GM23338 (cell line): ENCODE results near the gene SNRNP35. TPM values are rescaled to one million over a fixed set of nuclear protein-coding genes. Genes with fewer than 3 reads are reported as not detected.

Experiments
- ATAC-seq: fragments of 200-7000 bp; cut with Tn5 transposase; 3 replicates; pipeline ENCODE4 v1.9.1; 2020
- DNase-seq: peaks from one replicate; pipeline ENCODE4 v3.0.0-alpha.2; 2015; ENCODE audit warnings: low spot score
- H2AFZ ChIP-seq: fragments of 200-600 bp; sonication (generic); 2 replicates; pipeline ENCODE4 v1.8.0; 2016; ENCODE audit warnings: antibody characterized with exemption, mild to moderate bottlenecking, moderate library complexity
- H3F3A ChIP-seq: fragments of 200-600 bp; sonication (generic); replicated peaks from 2 replicates; pipeline ENCODE4 v1.8.0; 2017; ENCODE audit warnings: antibody characterized with exemption, mixed run types, low read depth
- H3K27ac ChIP-seq: fragments of 200-600 bp; sonication (generic); 2 replicates; pipeline ENCODE4 v1.6.1; 2016; ENCODE audit warnings: low read depth
- H3K27me3 ChIP-seq: fragments of 200-600 bp; sonication (generic); 2 replicates; pipeline ENCODE4 v1.8.0; 2016; ENCODE audit warnings: mild to moderate bottlenecking, mixed run types, moderate library complexity; ENCODE audit not compliant: insufficient read depth
- H3K36me3 ChIP-seq: fragments of 200-600 bp; sonication (generic); 2 replicates; pipeline ENCODE4 v1.8.0; 2016; ENCODE audit warnings: mild to moderate bottlenecking; ENCODE audit not compliant: insufficient read depth
- H3K4me1 ChIP-seq: fragments of 200-600 bp; sonication (generic); 2 replicates; pipeline ENCODE4 v1.8.0; 2016; ENCODE audit warnings: mild to moderate bottlenecking, moderate library complexity; ENCODE audit not compliant: insufficient read depth
- H3K4me2 ChIP-seq: fragments of 200-600 bp; sonication (generic); 2 replicates; pipeline ENCODE4 v1.7.1; 2017; ENCODE audit warnings: mixed run types
- H3K4me3 ChIP-seq: fragments of 200-600 bp; sonication (generic); 2 replicates; pipeline ENCODE4 v1.6.1; 2016; ENCODE audit warnings: mixed run types
- H3K79me2 ChIP-seq: fragments of 200-600 bp; sonication (generic); replicated peaks from 2 replicates; pipeline ENCODE4 v1.8.0; 2017; ENCODE audit warnings: mild to moderate bottlenecking; ENCODE audit not compliant: insufficient read depth
- H3K9me2 ChIP-seq: fragments of 200-600 bp; sonication (generic); 2 replicates; pipeline ENCODE4 v1.8.0; 2017; ENCODE audit not compliant: insufficient read depth
- H4K20me1 ChIP-seq: fragments of 200-600 bp; sonication (generic); replicated peaks from 2 replicates; pipeline ENCODE4 v1.8.0; 2017; ENCODE audit warnings: mild to moderate bottlenecking; ENCODE audit not compliant: insufficient read depth
- H3K27ac Mint-ChIP-seq: 2 replicates; pipeline ENCODE4 v1.8.0; 2020; ENCODE audit warnings: inconsistent platforms, mild to moderate bottlenecking, moderate library complexity, mixed read lengths
- H3K27me3 Mint-ChIP-seq: 3 replicates; pipeline ENCODE4 v1.8.0; 2022; ENCODE audit warnings: low read depth, mild to moderate bottlenecking, moderate library complexity, mixed read lengths, inconsistent platforms; ENCODE audit not compliant: insufficient read depth, poor library complexity
- H3K36me3 Mint-ChIP-seq: 3 replicates; pipeline ENCODE4 v1.8.0; 2021; ENCODE audit warnings: low read depth, mild to moderate bottlenecking, inconsistent platforms, moderate library complexity, mixed read lengths
- H3K4me1 Mint-ChIP-seq: 3 replicates; pipeline ENCODE4 v1.8.0; 2020; ENCODE audit warnings: mild to moderate bottlenecking, inconsistent platforms, mixed read lengths
- H3K4me3 Mint-ChIP-seq: 3 replicates; pipeline ENCODE4 v1.8.0; 2021; ENCODE audit warnings: moderate library complexity, mild to moderate bottlenecking, inconsistent platforms, mixed read lengths
- H3K9me3 Mint-ChIP-seq: 3 replicates; pipeline ENCODE4 v1.8.0; 2020; ENCODE audit warnings: moderate library complexity, mild to moderate bottlenecking, inconsistent platforms, mixed read lengths
- CTCF ChIP-seq, 2 experiments: fragments of 200-600 bp in 1 of 2; sonication (generic) in 1 of 2; conservative IDR thresholded peaks; 2 replicates each; pipeline versions ENCODE4 v1.5.1 to v1.6.1; 2016 to 2017; ENCODE audit warnings: antibody characterized with exemption in 2 of 2, low read depth in 2 of 2, mild to moderate bottlenecking in 2 of 2, moderate library complexity in 1 of 2
- EZH2 ChIP-seq: fragments of 200-600 bp; sonication (generic); IDR thresholded peaks from one replicate; pipeline ENCODE4 v1.8.0; 2017; ENCODE audit warnings: antibody characterized with exemption, mild to moderate bottlenecking, low read depth; ENCODE audit not compliant: unreplicated experiment
- EZH2phosphoT487 ChIP-seq: fragments of 200-600 bp; sonication (generic); IDR thresholded peaks from one replicate; pipeline ENCODE4 v1.8.1; 2018; ENCODE audit warnings: antibody characterized with exemption; ENCODE audit not compliant: unreplicated experiment
- JUNB ChIP-seq: IDR thresholded peaks from one replicate; pipeline ENCODE4 v1.6.1; 2016; ENCODE audit warnings: antibody characterized with exemption; ENCODE audit not compliant: unreplicated experiment
- NANOG ChIP-seq: IDR thresholded peaks from 2 replicates; pipeline ENCODE4 v1.6.1; 2016; ENCODE audit warnings: antibody characterized with exemption, borderline replicate concordance
- POLR2AphosphoS5 ChIP-seq: IDR thresholded peaks from 2 replicates; pipeline ENCODE4 v1.6.1; 2016; ENCODE audit warnings: antibody characterized with exemption, low read depth
- STAT1 ChIP-seq: IDR thresholded peaks from one replicate; pipeline ENCODE4 v1.6.1; 2016; ENCODE audit warnings: antibody characterized with exemption; ENCODE audit not compliant: unreplicated experiment
- ZNF114 ChIP-seq: fragments of 250-450 bp; sonication (Bioruptor Pico); IDR thresholded peaks from 2 replicates; pipeline ENCODE4 v1.5.0; 2020; ENCODE audit warnings: mild to moderate bottlenecking, moderate library complexity
- ZNF331 ChIP-seq: fragments of 250-450 bp; sonication (Bioruptor Pico); IDR thresholded peaks from 2 replicates; pipeline ENCODE4 v1.5.0; 2020; ENCODE audit warnings: low read depth, mild to moderate bottlenecking, moderate library complexity
- ZNF462 ChIP-seq: fragments of 250-450 bp; sonication (Bioruptor Pico); IDR thresholded peaks from 2 replicates; pipeline ENCODE4 v1.5.0; 2020; ENCODE audit warnings: mild to moderate bottlenecking, moderate library complexity
- polyA plus RNA-seq: library from polyadenylated mRNA; unstranded; fragments of >200 nt; fragmentation: Nextera tagmentation; extraction: Ambion mirVana; gene quantifications from 2 replicates; pipeline ENCODE4 v1.2.1, GENCODE V29; 2016
- total RNA-seq: library from RNA; depleted of rRNA; stranded (reverse); fragments of >200 nt; shearing (Covaris generic); gene quantifications from 2 replicates; pipeline ENCODE4 v1.2.3, GENCODE V29; 2014

SNRNP35 gene
- total and polyA plus RNA-seq, 2 experiments from 2014 or later = 8.4 to 38.4 TPM

GRCh38 chr12:123475246-123475703, 17.3 kb downstream of the SNRNP35 start (continued):
- TF ChIP-seq ZNF462 (CRISPR knock-in tag) (no peak), CTCF (conservative IDR thresholded peaks at IDR 0.05; ENCODE audit: low read depth in 2 of 2) (no peak), JUNB (no peak), NANOG (no peak)

GRCh38 chr12:123478069-123478468, 20.1 kb downstream of the SNRNP35 start:
- no peak overlapping the region for H3K27ac Mint-ChIP-seq
- no peak overlapping the region for H3K27ac ChIP-seq
- H3F3A ChIP-seq = no peaks in the 10 kb centered on the region
- no peaks in the 10 kb centered on the region; the same call in 2 of the 3 replicates for H3K36me3 Mint-ChIP-seq
- no peaks in the 10 kb centered on the region; the same call in 1 of the 3 replicates for H3K9me3 Mint-ChIP-seq
- no peaks in the 10 kb centered on the region for H3K9me2 ChIP-seq
- H4K20me1 ChIP-seq = 0 out of 2 replicates have a peak, but pooled peaks cover 7% of the 10 kb centered on the region
- no peak overlapping the region for H3K4me3 Mint-ChIP-seq
- H3K79me2 ChIP-seq = no peaks in the 10 kb centered on the region
- TF ChIP-seq ZNF331 (CRISPR knock-in tag) = no peak
- TF ChIP-seq CTCF (conservative IDR thresholded peaks at IDR 0.05; ENCODE audit: low read depth in 2 of 2) = no peak
- TF ChIP-seq POLR2AphosphoS5 = no peak
- no peak for TF ChIP-seq EZH2
- no peak for TF ChIP-seq ZNF114 (CRISPR knock-in tag)
- TF ChIP-seq EZH2phosphoT487 = no peak
- TF ChIP-seq STAT1 = no peak
- H3K4me1 Mint-ChIP-seq = no peaks in the 10 kb centered on the region
- ATAC-seq (no peak), DNase-seq (no peak)
- no peaks in the 10 kb centered on the region for H3K4me1 ChIP-seq
- no peaks in the 10 kb centered on the region for H3K27me3 ChIP-seq
- H3K36me3 ChIP-seq = no peaks in the 10 kb centered on the region
- no peak overlapping the region for H3K4me3 ChIP-seq
- H2AFZ ChIP-seq = no peak overlapping the region
- H3K27me3 Mint-ChIP-seq = peaks cover 9% of the 10 kb centered on the region
- H3K4me2 ChIP-seq = no peak overlapping the region
